IMR-90 (cell line): ENCODE data around the gene PALM. TPM values are rescaled to one million over a fixed set of nuclear protein-coding genes. Genes with fewer than 3 reads are reported as not detected.

Experiments used
- ATAC-seq: fragments of 200-7000 bp; cut with Tn5 transposase; 2 replicates; pipeline ENCODE4 v1.9.1; 2020; ENCODE audit warnings: low read depth, mild to moderate bottlenecking, moderate library complexity
- BruUV-seq: library from RNA; stranded (reverse); fragments of 400-500 nt; replicated peaks from 2 replicates; lab custom pipeline; 2021; lab: Mats Ljungman, UMichigan
- CTCF ChIA-PET: fragments of 300-600 bp; formaldehyde crosslinking; extraction: SDS; loops from one replicate; lab custom pipeline; 2021; ENCODE audit warnings: antibody characterized with exemption; lab: Yijun Ruan, JAX
- POLR2A ChIA-PET: fragments of 300-600 bp; sonication (Branson Sonifier 250); formaldehyde crosslinking; loops from one replicate; lab custom pipeline; 2022; ENCODE audit warnings: antibody characterized with exemption; ENCODE audit not compliant: unreplicated experiment; lab: Charles Lee
- DNase-seq: peaks from one replicate; pipeline ENCODE4 v3.0.0; 2013
- H2AFZ ChIP-seq: replicated peaks from 2 replicates; pipeline ENCODE3; 2013; ENCODE audit warnings: low read length, mild to moderate bottlenecking; ENCODE audit not compliant: poor library complexity
- H2AK5ac ChIP-seq: 2 replicates; pipeline ENCODE4 v1.6.1; 2013; ENCODE audit warnings: low read depth, low read length, inconsistent platforms
- H2AK9ac ChIP-seq: replicated peaks from 2 replicates; pipeline ENCODE3; 2013; ENCODE audit warnings: mild to moderate bottlenecking, low read depth, low read length, moderate library complexity; ENCODE audit not compliant: poor library complexity
- H2BK120ac ChIP-seq: 2 replicates; pipeline ENCODE4 v1.6.1; 2013; ENCODE audit warnings: low read depth, low read length, inconsistent platforms
- H2BK15ac ChIP-seq: 3 replicates; pipeline ENCODE4 v1.6.1; 2013; ENCODE audit warnings: low read depth, low read length, inconsistent platforms
- H2BK20ac ChIP-seq: 2 replicates; pipeline ENCODE4 v1.6.1; 2013; ENCODE audit warnings: low read depth, mild to moderate bottlenecking, inconsistent platforms, low read length, moderate library complexity
- H2BK5ac ChIP-seq: 2 replicates; pipeline ENCODE4 v1.6.1; 2013; ENCODE audit warnings: mild to moderate bottlenecking, low read depth, low read length, inconsistent platforms; ENCODE audit not compliant: poor library complexity, severe bottlenecking
- H3K14ac ChIP-seq: replicated peaks from 2 replicates; pipeline ENCODE4 v1.6.1; 2013; ENCODE audit warnings: low read depth, low read length, inconsistent platforms
- H3K18ac ChIP-seq: 2 replicates; pipeline ENCODE4 v1.6.1; 2013; ENCODE audit warnings: low read depth, low read length, control low read depth
- H3K23ac ChIP-seq: 2 replicates; pipeline ENCODE4 v1.6.1; 2013; ENCODE audit warnings: low read depth, low read length, inconsistent platforms
- H3K27ac ChIP-seq: 2 replicates; pipeline ENCODE4 v1.5.1; 2013; ENCODE audit warnings: mild to moderate bottlenecking, control low read depth, low read length; ENCODE audit not compliant: insufficient read depth
- H3K27me3 ChIP-seq: 2 replicates; pipeline ENCODE4 v1.6.1; 2013; ENCODE audit warnings: low read length; ENCODE audit not compliant: control insufficient read depth, insufficient read depth
- H3K36me3 ChIP-seq: 2 replicates; pipeline ENCODE4 v1.6.1; 2013; ENCODE audit warnings: low read length, mixed read lengths; ENCODE audit not compliant: control insufficient read depth, insufficient read depth
- H3K4ac ChIP-seq: 2 replicates; pipeline ENCODE4 v1.6.1; 2013; ENCODE audit warnings: low read depth, low read length, inconsistent platforms
- H3K4me1 ChIP-seq: 2 replicates; pipeline ENCODE4 v1.6.1; 2013; ENCODE audit warnings: low read length, mixed read lengths; ENCODE audit not compliant: control insufficient read depth, insufficient read depth
- H3K4me2 ChIP-seq: 2 replicates; pipeline ENCODE4 v1.6.1; 2013; ENCODE audit warnings: low read depth, mild to moderate bottlenecking, control low read depth, low read length, moderate library complexity
- H3K4me3 ChIP-seq: 2 replicates; pipeline ENCODE4 v1.5.1; 2013; ENCODE audit warnings: low read depth, mild to moderate bottlenecking, control low read depth, low read length, moderate library complexity; ENCODE audit not compliant: insufficient read depth
- H3K56ac ChIP-seq: 2 replicates; pipeline ENCODE4 v1.6.1; 2013; ENCODE audit warnings: low read length, inconsistent platforms; ENCODE audit not compliant: insufficient read depth; ENCODE audit errors: extremely low read depth
- H3K79me1 ChIP-seq, 2 experiments: 2 replicates each; pipeline ENCODE4 v1.6.1; 2013; ENCODE audit warnings: low read length in 2 of 2, inconsistent platforms in 1 of 2, low read depth in 1 of 2
- H3K9ac ChIP-seq: 2 replicates; pipeline ENCODE4 v1.6.1; 2013; ENCODE audit warnings: low read depth, low read length, control low read depth
- H3K9me1 ChIP-seq: 2 replicates; pipeline ENCODE4 v1.6.1; 2013; ENCODE audit warnings: low read length, inconsistent platforms; ENCODE audit not compliant: insufficient read depth
- H3K9me3 ChIP-seq: 2 replicates; pipeline ENCODE4 v1.6.1; 2013; ENCODE audit warnings: low read length; ENCODE audit not compliant: control insufficient read depth, insufficient read depth
- H4K20me1 ChIP-seq: 2 replicates; pipeline ENCODE4 v1.6.1; 2013; ENCODE audit warnings: low read length, inconsistent platforms; ENCODE audit not compliant: insufficient read depth
- H4K5ac ChIP-seq: 2 replicates; pipeline ENCODE4 v1.6.1; 2013; ENCODE audit warnings: mild to moderate bottlenecking, low read depth, low read length, control low read depth
- H4K8ac ChIP-seq, 2 experiments: 2 replicates each; pipeline ENCODE4 v1.6.1; 2013; ENCODE audit warnings: low read depth in 2 of 2, low read length in 2 of 2, control low read depth in 1 of 2, inconsistent platforms in 1 of 2
- H4K91ac ChIP-seq: 2 replicates; pipeline ENCODE4 v1.6.1; 2013; ENCODE audit warnings: low read depth, low read length, inconsistent platforms; ENCODE audit not compliant: insufficient read depth
- NFE2L2 ChIP-seq: fragments of 150-350 bp; IDR thresholded peaks from 2 replicates; pipeline ENCODE4 v1.6.1; 2016; ENCODE audit warnings: low read depth, mild to moderate bottlenecking, low read length
- WGBS, 2 experiments: methylation state at CpG; one replicate each; pipeline versions ENCODE4 v1.1.5 to v1.1.7; 2013; ENCODE audit warnings: missing lambda C conversion rate in 2 of 2; ENCODE audit not compliant: insufficient read length in 1 of 2; ENCODE audit errors: extremely low coverage in 2 of 2; 5-methylcytosine and 5-hydroxymethylcytosine counted together
- dilution Hi-C: fragments of 300-500 bp; cut with HindIII; formaldehyde crosslinking; loops from one replicate; pipeline ENCODE4 v1.14.3; 2018; ENCODE audit warnings: low sequenced_read_pairs; ENCODE audit not compliant: unreplicated experiment
- in situ Hi-C: fragments of 300-500 bp; cut with MboI; formaldehyde crosslinking; loops from 3 replicates; pipeline ENCODE4 v1.14.3; 2019; ENCODE audit warnings: low sequenced_read_pairs, inconsistent platforms, mixed read lengths
- intact Hi-C: fragments of 100-400 bp; cut with micrococcal nuclease; formaldehyde crosslinking; loops from 2 replicates; pipeline ENCODE4 v1.10.0; 2022
- polyA plus RNA-seq, 3 experiments: library from polyadenylated mRNA; depleted of rRNA; stranded (reverse); fragments of >200 nt; gene quantifications; 2 replicates each; pipeline ENCODE4 v1.2.3, GENCODE V29; 2012; ENCODE audit warnings: low replicate concordance in 1 of 3
- total RNA-seq: library from RNA; depleted of rRNA; stranded (reverse); fragments of >200 nt; gene quantifications from 2 replicates; pipeline ENCODE4 v1.2.3, GENCODE V29; 2012

The PALM gene
- total and polyA plus RNA-seq, 2 of the 4 experiments (the other 2 are of a cell fraction) = 2.2 to 7.4 TPM

- Histone ChIP-seq H3K9me3 (no peaks in the 10 kb centered on the region), H2BK5ac (no peak overlapping the region), H2BK15ac (no peak overlapping the region), H3K79me1 (no peaks in the 10 kb centered on the region), H2AK5ac (no peak overlapping the region), H3K4me3 (no peak overlapping the region), H3K27ac (no peak overlapping the region), H3K36me3 (peaks cover 16% of the 10 kb centered on the region), H3K9ac (no peak overlapping the region), H2AFZ (no peak overlapping the region), H3K9me1 (no peaks in the 10 kb centered on the region), H3K14ac (no peak overlapping the region), H2BK20ac (no peak overlapping the region), H3K27me3 (no peaks in the 10 kb centered on the region), H3K23ac (no peak overlapping the region), H3K4me2 (no peak overlapping the region), H4K91ac (no peak overlapping the region), H4K5ac (no peak overlapping the region), H2BK120ac (no peak overlapping the region), H3K4me1 (no peaks in the 10 kb centered on the region), H3K56ac (no peak overlapping the region), H2AK9ac (no peak overlapping the region), H4K8ac (no peak overlapping the region), H3K4ac (no peak overlapping the region), H3K18ac (no peak overlapping the region), H4K20me1 (no peaks in the 10 kb centered on the region)
- in situ Hi-C loops (no loop called here), dilution Hi-C loops (no loop called here), intact Hi-C loops (no loop called here)
- DNase-seq (no peak), ATAC-seq (peak; percentile 59)
- ChIA-PET CTCF (no interaction called here), POLR2A (no interaction called here)
- WGBS, 2 experiments = 78% methylated on average over 36 of the region's 43 CpGs; no CpG with 5 or more reads in 1 of the 2 experiments
- TF ChIP-seq NFE2L2 = no peak
- no TSS peak for BruUV-seq
Observed at GRCh38 chr19:726993-727956, 18.5 kb downstream of the PALM start.
